ENCODE data around the gene TKTL1. TPM values are rescaled to one million over a fixed set of nuclear protein-coding genes. Genes with fewer than 3 reads are reported as not detected.
"Not testable (repeated sequence)": the region's sequence is repeated elsewhere in the genome, so short reads cannot be mapped to it uniquely, and the experiment has no call there.

TKTL1 gene
- total RNA-seq, result not detected

GRCh38 chrX:154295664-154296310 is at the start of gene TKTL1:
Gene TKTL1, plus strand, starts transcription at chrX:154295795. Its CDS starts 65 bp downstream, at chrX:154295860.
- TF ChIP-seq CTCF (IDR thresholded peaks at IDR 0.05), result no peak
- no peak for TF ChIP-seq EP300 (IDR thresholded peaks at IDR 0.05; ENCODE audit: low read depth)
- no peak for TF ChIP-seq POLR2A (IDR thresholded peaks at IDR 0.05)
- TF ChIP-seq POLR2AphosphoS5 (IDR thresholded peaks at IDR 0.05), result no peak
- Histone ChIP-seq H3K9me3 (no peaks in the 10 kb centered on the region), H3K4me1 (no peaks in the 10 kb centered on the region), H3K27ac (no peak within 1 kb of the TSS), H3K36me3 (no peaks in the 10 kb centered on the region), H3K4me3 (no peak within 1 kb of the TSS), H3K27me3 (no peaks in the 10 kb centered on the region)
- in situ Hi-C loops (cut with MboI; ENCODE audit: low pct_ligation_motif_present in 1 of 4, low pct_unique_long_range_greater_than_20kb in 1 of 4, low sequenced_read_pairs in 3 of 4) (no loop called here), intact Hi-C loops (cut with DNase I; ENCODE audit: low total_unique reads) (no loop called here)
- WGBS, 2 donors (ENCODE audit: low coverage in 1 of 2), result 89% methylated on average over 34 of the region's 37 CpGs; no CpG with 5 or more reads in 1 of the 2 donors
- DNase-seq, result no peak

GRCh38 chrX:154247377-154248045 is 48.1 kb upstream of the TKTL1 start:
- H3K4me1 ChIP-seq; in situ Hi-C loops (cut with MboI; ENCODE audit: low pct_ligation_motif_present in 1 of 4, low pct_unique_long_range_greater_than_20kb in 1 of 4, low sequenced_read_pairs in 3 of 4); H3K9me3 ChIP-seq; H3K27me3 ChIP-seq; DNase-seq; intact Hi-C loops (cut with DNase I; ENCODE audit: low total_unique reads); H3K4me3 ChIP-seq; H3K27ac ChIP-seq; H3K36me3 ChIP-seq: not testable (repeated sequence)
- WGBS, 2 donors (ENCODE audit: low coverage in 1 of 2), result no CpG with 5 or more reads among the region's 17 CpGs

- intact Hi-C loops (cut with DNase I; ENCODE audit: low total_unique reads); H3K27me3 ChIP-seq; in situ Hi-C loops (cut with MboI; ENCODE audit: low pct_ligation_motif_present in 1 of 4, low pct_unique_long_range_greater_than_20kb in 1 of 4, low sequenced_read_pairs in 3 of 4); H3K27ac ChIP-seq; H3K4me3 ChIP-seq; DNase-seq; H3K9me3 ChIP-seq; H3K36me3 ChIP-seq; H3K4me1 ChIP-seq: not testable (repeated sequence)
- WGBS, 2 donors (ENCODE audit: low coverage in 1 of 2), result no CpG with 5 or more reads among the region's 10 CpGs
Measured at GRCh38 chrX:154248076-154248475, 47.5 kb upstream of the TKTL1 start.

- H3K4me1 ChIP-seq; H3K27me3 ChIP-seq; H3K36me3 ChIP-seq; H3K9me3 ChIP-seq; H3K27ac ChIP-seq; H3K4me3 ChIP-seq; in situ Hi-C loops (cut with MboI; ENCODE audit: low pct_ligation_motif_present in 1 of 4, low pct_unique_long_range_greater_than_20kb in 1 of 4, low sequenced_read_pairs in 3 of 4); intact Hi-C loops (cut with DNase I; ENCODE audit: low total_unique reads); DNase-seq: not testable (repeated sequence)
- no CpG with 5 or more reads among the region's 17 CpGs for WGBS, 2 donors (ENCODE audit: low coverage in 1 of 2)
Measured at GRCh38 chrX:154257282-154257681, 38.3 kb upstream of the TKTL1 start, which contains the start of gene OPN1MW3. Gene OPN1MW3, plus strand, starts transcription at chrX:154257582. Its CDS starts 38 bp downstream, at chrX:154257620.

GRCh38 chrX:154258711-154259110 is 36.9 kb upstream of the TKTL1 start:
- H3K9me3 ChIP-seq; DNase-seq; H3K27me3 ChIP-seq; intact Hi-C loops (cut with DNase I; ENCODE audit: low total_unique reads); H3K4me1 ChIP-seq; H3K27ac ChIP-seq; H3K4me3 ChIP-seq; in situ Hi-C loops (cut with MboI; ENCODE audit: low pct_ligation_motif_present in 1 of 4, low pct_unique_long_range_greater_than_20kb in 1 of 4, low sequenced_read_pairs in 3 of 4); H3K36me3 ChIP-seq: not testable (repeated sequence)
- WGBS, 2 donors (ENCODE audit: low coverage in 1 of 2), result no CpG with 5 or more reads among the region's 10 CpGs

- intact Hi-C loops (cut with DNase I; ENCODE audit: low total_unique reads); in situ Hi-C loops (cut with MboI; ENCODE audit: low pct_ligation_motif_present in 1 of 4, low pct_unique_long_range_greater_than_20kb in 1 of 4, low sequenced_read_pairs in 3 of 4); H3K27me3 ChIP-seq; DNase-seq; H3K4me1 ChIP-seq; H3K9me3 ChIP-seq; H3K4me3 ChIP-seq; H3K36me3 ChIP-seq; H3K27ac ChIP-seq: not testable (repeated sequence)
- no CpG with 5 or more reads among the region's 6 CpGs for WGBS, 2 donors (ENCODE audit: low coverage in 1 of 2)
Measured at GRCh38 chrX:154263072-154263471, 32.5 kb upstream of the TKTL1 start.

- intact Hi-C loops (cut with DNase I; ENCODE audit: low total_unique reads); H3K27me3 ChIP-seq: not testable (repeated sequence)
Measured at GRCh38 chrX:154269245-154269644, 26.4 kb upstream of the TKTL1 start.

GRCh38 chrX:154284489-154285338 is 10.9 kb upstream of the TKTL1 start:
- intact Hi-C loops (cut with DNase I; ENCODE audit: low total_unique reads); H3K27ac ChIP-seq; H3K36me3 ChIP-seq; DNase-seq; H3K9me3 ChIP-seq; H3K4me3 ChIP-seq; H3K4me1 ChIP-seq; in situ Hi-C loops (cut with MboI; ENCODE audit: low pct_ligation_motif_present in 1 of 4, low pct_unique_long_range_greater_than_20kb in 1 of 4, low sequenced_read_pairs in 3 of 4); H3K27me3 ChIP-seq: not testable (repeated sequence)
- no CpG with 5 or more reads among the region's 23 CpGs for WGBS, 2 donors (ENCODE audit: low coverage in 1 of 2)

More at GRCh38 chrX:154269245-154269644, 26.4 kb upstream of the TKTL1 start:
- H3K36me3 ChIP-seq; H3K9me3 ChIP-seq; H3K4me1 ChIP-seq; DNase-seq; in situ Hi-C loops (cut with MboI; ENCODE audit: low pct_ligation_motif_present in 1 of 4, low pct_unique_long_range_greater_than_20kb in 1 of 4, low sequenced_read_pairs in 3 of 4); H3K4me3 ChIP-seq; H3K27ac ChIP-seq: not testable (repeated sequence)
- no CpG with 5 or more reads among the region's 3 CpGs for WGBS, 2 donors (ENCODE audit: low coverage in 1 of 2)

- H3K27ac ChIP-seq; H3K36me3 ChIP-seq; in situ Hi-C loops (cut with MboI; ENCODE audit: low pct_ligation_motif_present in 1 of 4, low pct_unique_long_range_greater_than_20kb in 1 of 4, low sequenced_read_pairs in 3 of 4); H3K9me3 ChIP-seq; DNase-seq; H3K27me3 ChIP-seq; H3K4me3 ChIP-seq; H3K4me1 ChIP-seq; intact Hi-C loops (cut with DNase I; ENCODE audit: low total_unique reads): not testable (repeated sequence)
- no CpG with 5 or more reads among the region's 10 CpGs for WGBS, 2 donors (ENCODE audit: low coverage in 1 of 2)
Measured at GRCh38 chrX:154286406-154286805, 9.2 kb upstream of the TKTL1 start.

Data from transverse colon (tissue), 4 donors.